WTC11 (cell line): ENCODE data around the gene ZMYND8. TPM values are rescaled to one million over a fixed set of nuclear protein-coding genes. Genes with fewer than 3 reads are reported as not detected.

ENCODE experiments used
- ATAC-seq: fragments of 200-7000 bp; cut with Tn5 transposase; 2 replicates; pipeline ENCODE4 v1.10.0; 2021; ENCODE audit warnings: mild to moderate bottlenecking, moderate library complexity
- CTCF ChIA-PET: fragments of 300-600 bp; sonication (Branson Sonifier 250); formaldehyde crosslinking; loops from one replicate; lab custom pipeline; 2021; ENCODE audit warnings: antibody characterized with exemption; lab: Charles Lee
- POLR2A ChIA-PET: fragments of 350-600 bp; sonication (Branson Sonifier 250); formaldehyde crosslinking; loops from one replicate; lab custom pipeline; 2021; ENCODE audit warnings: antibody characterized with exemption; lab: Charles Lee
- DNase-seq: peaks from one replicate; pipeline ENCODE4 v3.0.0; 2021; ENCODE audit warnings: low spot score
- H3K27ac Mint-ChIP-seq: 2 replicates; pipeline ENCODE4 v1.8.0; 2021; ENCODE audit warnings: mixed read lengths
- H3K27me3 Mint-ChIP-seq: 2 replicates; pipeline ENCODE4 v1.8.0; 2021; ENCODE audit warnings: low read depth, mild to moderate bottlenecking, moderate library complexity, mixed read lengths
- H3K36me3 Mint-ChIP-seq: 2 replicates; pipeline ENCODE4 v1.8.0; 2021; ENCODE audit warnings: mixed read lengths
- H3K4me1 Mint-ChIP-seq: 2 replicates; pipeline ENCODE4 v1.8.0; 2022; ENCODE audit warnings: mixed read lengths
- H3K4me3 Mint-ChIP-seq: 2 replicates; pipeline ENCODE4 v1.8.0; 2021; ENCODE audit warnings: mild to moderate bottlenecking, moderate library complexity, mixed read lengths
- H3K9me3 Mint-ChIP-seq: 2 replicates; pipeline ENCODE4 v1.8.0; 2021; ENCODE audit warnings: mixed read lengths
- E2F5 ChIP-seq: sonication (generic); formaldehyde crosslinking; IDR thresholded peaks from 2 replicates; pipeline ENCODE4 v1.8.1; 2022; ENCODE audit warnings: mild to moderate bottlenecking, moderate library complexity, missing genetic modification reagents
- ELF4 ChIP-seq: sonication (generic); formaldehyde crosslinking; IDR thresholded peaks from 2 replicates; pipeline ENCODE4 v1.8.1; 2022; ENCODE audit warnings: low read depth, mild to moderate bottlenecking, moderate library complexity, missing genetic modification reagents
- ESRRA ChIP-seq: sonication (generic); formaldehyde crosslinking; IDR thresholded peaks from 2 replicates; pipeline ENCODE4 v1.8.1; 2022; ENCODE audit warnings: mild to moderate bottlenecking, missing genetic modification reagents, borderline replicate concordance
- FOXJ3 ChIP-seq: sonication (generic); formaldehyde crosslinking; IDR thresholded peaks from 2 replicates; pipeline ENCODE4 v1.9.0; 2021; ENCODE audit warnings: missing genetic modification reagents, mild to moderate bottlenecking, borderline replicate concordance
- FOXK1 ChIP-seq: sonication (generic); formaldehyde crosslinking; IDR thresholded peaks from 2 replicates; pipeline ENCODE4 v1.8.0; 2022; ENCODE audit warnings: mild to moderate bottlenecking, moderate library complexity, missing genetic modification reagents
- GTF2I ChIP-seq: fragments of 250-450 bp; sonication (Bioruptor Pico); conservative IDR thresholded peaks from 2 replicates; pipeline ENCODE4 v1.4.0; 2021; ENCODE audit warnings: mild to moderate bottlenecking
- HMGA2 ChIP-seq: fragments of 250-450 bp; sonication (Bioruptor Pico); IDR thresholded peaks from 2 replicates; pipeline ENCODE4 v1.4.0; 2021; ENCODE audit warnings: mild to moderate bottlenecking, moderate library complexity
- MLX ChIP-seq: sonication (generic); formaldehyde crosslinking; IDR thresholded peaks from 2 replicates; pipeline ENCODE4 v1.8.1; 2023; ENCODE audit warnings: mild to moderate bottlenecking, missing genetic modification reagents, moderate library complexity
- MYBL2 ChIP-seq: sonication (generic); formaldehyde crosslinking; IDR thresholded peaks from 2 replicates; pipeline ENCODE4 v1.8.1; 2023; ENCODE audit warnings: mild to moderate bottlenecking, moderate library complexity, missing genetic modification reagents
- NR2C2 ChIP-seq: sonication (generic); formaldehyde crosslinking; IDR thresholded peaks from 2 replicates; pipeline ENCODE4 v1.8.0; 2022; ENCODE audit warnings: mild to moderate bottlenecking, missing genetic modification reagents
- TEAD4 ChIP-seq: sonication (generic); formaldehyde crosslinking; IDR thresholded peaks from 2 replicates; pipeline ENCODE4 v1.8.0; 2022; ENCODE audit warnings: mild to moderate bottlenecking, missing genetic modification reagents
- TP53 ChIP-seq: sonication (generic); formaldehyde crosslinking; IDR thresholded peaks from 2 replicates; pipeline ENCODE4 v1.8.1; 2023; ENCODE audit warnings: mild to moderate bottlenecking, missing genetic modification reagents
- ZMAT4 ChIP-seq: fragments of 250-450 bp; sonication (Bioruptor Pico); IDR thresholded peaks from 2 replicates; pipeline ENCODE4 v1.9.0; 2021; ENCODE audit warnings: mild to moderate bottlenecking
- ZNF121 ChIP-seq: sonication (generic); formaldehyde crosslinking; IDR thresholded peaks from 2 replicates; pipeline ENCODE4 v1.8.0; 2023; ENCODE audit warnings: missing genetic modification reagents
- ZNF232 ChIP-seq: sonication (generic); formaldehyde crosslinking; IDR thresholded peaks from 2 replicates; pipeline ENCODE4 v1.8.0; 2022; ENCODE audit warnings: mild to moderate bottlenecking, missing genetic modification reagents
- ZSCAN18 ChIP-seq: fragments of 250-450 bp; sonication (Bioruptor Pico); IDR thresholded peaks from 2 replicates; pipeline ENCODE4 v2.1.2; 2022; ENCODE audit warnings: mild to moderate bottlenecking, moderate library complexity
- total RNA-seq: library from RNA; stranded (reverse); gene quantifications from 3 replicates; pipeline ENCODE4 v1.2.3, GENCODE V29; 2021
- TF ChIP-seq, protein P1 (sequence below): sonication (generic); formaldehyde crosslinking; IDR thresholded peaks from 2 replicates; pipeline ENCODE4 v1.8.0; 2022; ENCODE audit warnings: missing genetic modification reagents

ZMYND8 gene
- total RNA-seq, 1 experiment from 2014 or later, result 114 TPM

GRCh38 chr20:47362361-47363219 is 6.1 kb upstream of the ZMYND8 start:
- CTCF ChIA-PET, result interaction anchor here (1.0 to 8.3 kb wide), 7 partner anchors 9 to 88 kb away, joined by 3 to 111 read pairs (median 5); no protein-coding TSS in a partner anchor
- Mint-ChIP-seq H3K9me3 (no peaks in the 10 kb centered on the region), H3K4me1 (peaks cover 33% of the 10 kb centered on the region), H3K27ac (peak overlapping the region; percentile 91), H3K4me3 (peak overlapping the region; percentile 10), H3K27me3 (no peaks in the 10 kb centered on the region), H3K36me3 (peaks cover 23% of the 10 kb centered on the region)
- ATAC-seq (no peak), DNase-seq (no peak)
- no peak for TF ChIP-seq E2F5 (CRISPR knock-in tag)
- TF ChIP-seq GTF2I (CRISPR knock-in tag), result 0 out of 2 replicates have a peak, but pooled peaks have one; percentile 19
- POLR2A ChIA-PET, result interaction anchor here (0.7 to 1.8 kb wide), 4 partner anchors 10 to 55 kb away, joined by 4 to 12 read pairs (median 6); no protein-coding TSS in a partner anchor

- Mint-ChIP-seq H3K4me1 (peaks cover 20% of the 10 kb centered on the region), H3K27ac (peak overlapping the region; percentile 100), H3K27me3 (no peaks in the 10 kb centered on the region), H3K36me3 (peaks cover 13% of the 10 kb centered on the region), H3K4me3 (peak overlapping the region; percentile 55), H3K9me3 (no peaks in the 10 kb centered on the region)
- TF ChIP-seq TP53 (CRISPR knock-in tag) (no peak), ESRRA (CRISPR knock-in tag) (no peak), ZNF232 (CRISPR knock-in tag) (no peak), NR2C2 (CRISPR knock-in tag) (no peak), ZNF121 (no peak), ELF4 (CRISPR knock-in tag) (no peak), FOXK1 (no peak), ZSCAN18 (CRISPR knock-in tag) (no peak), HMGA2 (no peak), MLX (CRISPR knock-in tag) (no peak), FOXJ3 (CRISPR knock-in tag) (no peak), ZMAT4 (CRISPR knock-in tag) (no peak), TEAD4 (CRISPR knock-in tag) (no peak), GTF2I (CRISPR knock-in tag) (no peak), MYBL2 (no peak)
- TF ChIP-seq, protein P1, sequence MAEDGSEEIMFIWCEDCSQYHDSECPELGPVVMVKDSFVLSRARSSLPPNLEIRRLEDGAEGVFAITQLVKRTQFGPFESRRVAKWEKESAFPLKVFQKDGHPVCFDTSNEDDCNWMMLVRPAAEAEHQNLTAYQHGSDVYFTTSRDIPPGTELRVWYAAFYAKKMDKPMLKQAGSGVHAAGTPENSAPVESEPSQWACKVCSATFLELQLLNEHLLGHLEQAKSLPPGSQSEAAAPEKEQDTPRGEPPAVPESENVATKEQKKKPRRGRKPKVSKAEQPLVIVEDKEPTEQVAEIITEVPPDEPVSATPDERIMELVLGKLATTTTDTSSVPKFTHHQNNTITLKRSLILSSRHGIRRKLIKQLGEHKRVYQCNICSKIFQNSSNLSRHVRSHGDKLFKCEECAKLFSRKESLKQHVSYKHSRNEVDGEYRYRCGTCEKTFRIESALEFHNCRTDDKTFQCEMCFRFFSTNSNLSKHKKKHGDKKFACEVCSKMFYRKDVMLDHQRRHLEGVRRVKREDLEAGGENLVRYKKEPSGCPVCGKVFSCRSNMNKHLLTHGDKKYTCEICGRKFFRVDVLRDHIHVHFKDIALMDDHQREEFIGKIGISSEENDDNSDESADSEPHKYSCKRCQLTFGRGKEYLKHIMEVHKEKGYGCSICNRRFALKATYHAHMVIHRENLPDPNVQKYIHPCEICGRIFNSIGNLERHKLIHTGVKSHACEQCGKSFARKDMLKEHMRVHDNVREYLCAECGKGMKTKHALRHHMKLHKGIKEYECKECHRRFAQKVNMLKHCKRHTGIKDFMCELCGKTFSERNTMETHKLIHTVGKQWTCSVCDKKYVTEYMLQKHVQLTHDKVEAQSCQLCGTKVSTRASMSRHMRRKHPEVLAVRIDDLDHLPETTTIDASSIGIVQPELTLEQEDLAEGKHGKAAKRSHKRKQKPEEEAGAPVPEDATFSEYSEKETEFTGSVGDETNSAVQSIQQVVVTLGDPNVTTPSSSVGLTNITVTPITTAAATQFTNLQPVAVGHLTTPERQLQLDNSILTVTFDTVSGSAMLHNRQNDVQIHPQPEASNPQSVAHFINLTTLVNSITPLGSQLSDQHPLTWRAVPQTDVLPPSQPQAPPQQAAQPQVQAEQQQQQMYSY (CRISPR knock-in tag), result no peak
- POLR2A ChIA-PET, result interaction anchor here (0.7 to 10.3 kb wide), 10 partner anchors 8 to 1675 kb away, joined by 4 to 140 read pairs (median 7); no protein-coding TSS in a partner anchor
- DNase-seq (no peak), ATAC-seq (no peak)
- CTCF ChIA-PET, result interaction anchor here (0.7 to 8.3 kb wide), 10 partner anchors 8 to 155 kb away, joined by 3 to 111 read pairs (median 4); no protein-coding TSS in a partner anchor
Observed at GRCh38 chr20:47361057-47361915, 4.8 kb upstream of the ZMYND8 start.
